Stimulated activated CD4-positive, alpha-beta T cell treated with anti-CD3 and anti-CD28 coated beads, Interleukin-4, amount 100 ng/mL, for 48 hours (primary cell): ENCODE data around the gene NFIB.

Source experiments
- DNase-seq, 2 donors: peaks; one replicate each; pipeline ENCODE4 v3.0.0-alpha.2; 2020; ENCODE audit warnings: low read depth in 2 of 2

The NFIB gene

GRCh38 chr9:14075218-14075617 is 238.7 kb downstream of the NFIB start:
- DNase-seq, result no peak

- no peak for DNase-seq
Measured at GRCh38 chr9:14072850-14073249, 241.1 kb downstream of the NFIB start.

GRCh38 chr9:14071484-14071883 is 242.5 kb downstream of the NFIB start:
- no peak for DNase-seq

GRCh38 chr9:14068690-14069089 is 245.3 kb downstream of the NFIB start:
- DNase-seq, result no peak

GRCh38 chr9:14066831-14067230 is 247.1 kb downstream of the NFIB start:
- DNase-seq, result no peak

- no peak for DNase-seq
Measured at GRCh38 chr9:14066032-14066431, 247.9 kb downstream of the NFIB start.

GRCh38 chr9:14064940-14065339 is 249.0 kb downstream of the NFIB start:
- DNase-seq, result no peak

- no peak for DNase-seq
Measured at GRCh38 chr9:14063756-14064155, 250.2 kb downstream of the NFIB start.

- DNase-seq, result no peak
Measured at GRCh38 chr9:14062586-14063221, 251.2 kb downstream of the NFIB start.

- no peak for DNase-seq
Measured at GRCh38 chr9:14061936-14062585, 251.9 kb downstream of the NFIB start.

- DNase-seq, result no peak
Measured at GRCh38 chr9:14058325-14058688, 255.6 kb downstream of the NFIB start.

- no peak for DNase-seq
Measured at GRCh38 chr9:14057368-14058324, 256.3 kb downstream of the NFIB start.

GRCh38 chr9:14056316-14056861 is 257.6 kb downstream of the NFIB start:
- no peak for DNase-seq

- no peak for DNase-seq
Measured at GRCh38 chr9:14054096-14054495, 259.8 kb downstream of the NFIB start.

GRCh38 chr9:14052359-14052758 is 261.6 kb downstream of the NFIB start:
- no peak for DNase-seq

- no peak for DNase-seq
Measured at GRCh38 chr9:14051419-14051818, 262.5 kb downstream of the NFIB start.

GRCh38 chr9:14043483-14043882 is 270.5 kb downstream of the NFIB start:
- DNase-seq, result no peak

GRCh38 chr9:14037331-14037730 is 276.6 kb downstream of the NFIB start:
- no peak for DNase-seq

- DNase-seq, result no peak
Measured at GRCh38 chr9:14033067-14033466, 280.9 kb downstream of the NFIB start.
